Measurements from ENCODE around the gene SPRR4. TPM values are rescaled to one million over a fixed set of nuclear protein-coding genes. Genes with fewer than 3 reads are reported as not detected.

Gene SPRR4
- total and polyA plus RNA-seq, 11 donors, result not detected

DNA sequence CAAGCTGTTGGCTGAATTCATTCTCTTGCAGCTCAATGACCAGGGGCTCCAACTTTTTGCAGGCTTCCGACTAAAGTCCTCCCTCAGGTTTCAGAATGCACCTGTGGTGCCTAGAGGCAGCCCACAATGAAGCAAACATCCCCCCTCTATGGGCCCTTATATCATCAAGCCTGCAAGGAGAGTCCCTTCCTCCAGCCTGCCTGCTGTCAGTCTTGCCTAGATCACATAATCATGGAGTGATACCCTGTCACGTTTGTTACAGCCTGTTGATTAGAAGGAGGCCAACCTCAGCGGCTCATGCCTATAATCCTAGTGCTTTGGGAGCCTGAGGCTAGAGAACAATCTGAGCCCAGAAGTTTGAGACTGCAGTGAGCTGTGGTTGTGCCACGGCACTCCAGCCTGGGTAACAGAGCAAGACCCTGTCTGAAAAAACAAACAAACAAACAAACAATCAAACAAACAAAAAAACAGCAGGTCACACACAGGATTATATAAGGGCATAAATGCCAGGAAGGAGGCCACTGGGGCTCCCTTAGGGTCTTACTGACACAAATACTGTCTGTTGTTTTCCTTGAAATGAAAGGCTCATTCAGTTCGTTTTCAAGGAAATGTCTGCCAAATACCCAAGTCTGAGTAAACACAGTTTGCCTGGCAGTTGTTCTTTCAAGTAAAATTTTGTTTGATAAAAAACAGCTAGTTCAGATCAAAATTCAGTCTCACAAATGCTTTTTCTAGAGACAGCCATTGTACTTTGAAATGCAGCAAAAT lies 26.4 kb downstream of the SPRR4 start:
- Histone ChIP-seq H3K4me3 (no peak overlapping the region), H3K36me3 (no peaks in the 10 kb centered on the region), H3K27me3 (peaks cover 0 to 6% (median 0%) of the 10 kb centered on the region in 9 donors), H3K27ac (no peak overlapping the region), H3K4me1 (no peaks in the 10 kb centered on the region), H3K9me3 (peaks cover 0 to 14% (median 0%) of the 10 kb centered on the region in 12 donors)
- intact Hi-C loops (cut with DNase I), result no loop called here
- no peak for DNase-seq
- no peak for ATAC-seq
- TF ChIP-seq, protein P1, sequence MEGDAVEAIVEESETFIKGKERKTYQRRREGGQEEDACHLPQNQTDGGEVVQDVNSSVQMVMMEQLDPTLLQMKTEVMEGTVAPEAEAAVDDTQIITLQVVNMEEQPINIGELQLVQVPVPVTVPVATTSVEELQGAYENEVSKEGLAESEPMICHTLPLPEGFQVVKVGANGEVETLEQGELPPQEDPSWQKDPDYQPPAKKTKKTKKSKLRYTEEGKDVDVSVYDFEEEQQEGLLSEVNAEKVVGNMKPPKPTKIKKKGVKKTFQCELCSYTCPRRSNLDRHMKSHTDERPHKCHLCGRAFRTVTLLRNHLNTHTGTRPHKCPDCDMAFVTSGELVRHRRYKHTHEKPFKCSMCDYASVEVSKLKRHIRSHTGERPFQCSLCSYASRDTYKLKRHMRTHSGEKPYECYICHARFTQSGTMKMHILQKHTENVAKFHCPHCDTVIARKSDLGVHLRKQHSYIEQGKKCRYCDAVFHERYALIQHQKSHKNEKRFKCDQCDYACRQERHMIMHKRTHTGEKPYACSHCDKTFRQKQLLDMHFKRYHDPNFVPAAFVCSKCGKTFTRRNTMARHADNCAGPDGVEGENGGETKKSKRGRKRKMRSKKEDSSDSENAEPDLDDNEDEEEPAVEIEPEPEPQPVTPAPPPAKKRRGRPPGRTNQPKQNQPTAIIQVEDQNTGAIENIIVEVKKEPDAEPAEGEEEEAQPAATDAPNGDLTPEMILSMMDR (IDR thresholded peaks at IDR 0.05), result no peak
- no peak for TF ChIP-seq POLR2A (IDR thresholded peaks at IDR 0.05)
- WGBS, 4 donors, result 16 to 30% (median 22%) methylated on average over 5 of the region's 5 CpGs

DNA sequence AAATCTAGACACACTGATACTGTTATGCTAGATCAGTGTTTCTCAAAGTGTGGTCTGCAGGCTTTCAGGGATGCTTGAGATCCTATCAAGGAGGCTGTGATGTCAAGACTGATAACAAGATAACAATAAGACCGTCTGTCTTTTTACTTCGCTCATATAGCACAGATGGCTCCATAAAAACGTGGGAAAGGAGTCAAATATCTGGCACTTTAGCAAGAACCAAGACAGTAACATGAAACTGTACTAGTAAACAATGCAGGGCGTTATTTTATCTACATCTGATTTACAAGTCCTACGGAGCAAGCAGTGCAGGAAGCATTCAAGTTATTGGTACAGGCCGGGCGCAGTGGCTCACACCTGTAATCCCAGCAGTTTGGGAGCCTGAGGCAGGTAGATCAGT lies 27.5 kb downstream of the SPRR4 start:
- TF ChIP-seq, protein P1 (IDR thresholded peaks at IDR 0.05), result no peak
- TF ChIP-seq POLR2A (IDR thresholded peaks at IDR 0.05), result no peak
- Histone ChIP-seq H3K36me3 (no peaks in the 10 kb centered on the region), H3K27me3 (peaks cover 0 to 6% (median 0%) of the 10 kb centered on the region in 9 donors), H3K4me1 (no peaks in the 10 kb centered on the region), H3K9me3 (peaks cover 0 to 14% (median 0%) of the 10 kb centered on the region in 12 donors), H3K27ac (no peak overlapping the region), H3K4me3 (no peak overlapping the region)
- intact Hi-C loops (cut with DNase I), result no loop called here
- DNase-seq, result no peak
- ATAC-seq, result no peak
- WGBS, 4 donors, result 40 to 44% (median 43%) methylated on average over 7 of the region's 7 CpGs

DNA sequence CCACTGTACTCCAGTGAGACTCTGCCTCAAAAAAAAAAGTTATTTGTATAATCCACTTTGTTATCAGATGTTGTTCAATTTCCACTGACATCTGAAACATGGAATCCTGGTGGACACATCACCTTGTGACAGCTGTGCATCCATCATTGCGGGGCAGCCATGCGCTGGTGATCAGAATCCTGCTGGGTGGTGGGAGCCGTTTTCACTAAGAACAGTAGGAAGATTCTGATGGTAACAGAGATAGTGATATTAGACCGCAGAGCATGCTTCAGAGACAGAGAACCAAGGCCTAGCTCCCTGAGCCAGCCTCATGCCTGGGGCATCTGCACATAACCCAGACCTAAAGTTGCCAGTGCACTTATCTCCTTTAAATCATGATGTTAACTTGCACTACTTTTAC lies 28.0 kb downstream of the SPRR4 start:
- TF ChIP-seq, protein P1 (IDR thresholded peaks at IDR 0.05), result no peak
- no peak for TF ChIP-seq POLR2A (IDR thresholded peaks at IDR 0.05)
- H3K9me3 ChIP-seq, result peaks cover 0 to 14% (median 0%) of the 10 kb centered on the region in 12 donors
- WGBS, 4 donors, result 74 to 82% (median 79%) methylated on average over 4 of the region's 4 CpGs
- no peak for ATAC-seq
- no peak for DNase-seq
- peaks cover 0 to 6% (median 0%) of the 10 kb centered on the region in 9 donors for H3K27me3 ChIP-seq
- intact Hi-C loops (cut with DNase I), result no loop called here
- no peaks in the 10 kb centered on the region for H3K36me3 ChIP-seq
- no peak overlapping the region for H3K4me3 ChIP-seq
- no peak overlapping the region for H3K27ac ChIP-seq
- H3K4me1 ChIP-seq, result no peaks in the 10 kb centered on the region

DNA sequence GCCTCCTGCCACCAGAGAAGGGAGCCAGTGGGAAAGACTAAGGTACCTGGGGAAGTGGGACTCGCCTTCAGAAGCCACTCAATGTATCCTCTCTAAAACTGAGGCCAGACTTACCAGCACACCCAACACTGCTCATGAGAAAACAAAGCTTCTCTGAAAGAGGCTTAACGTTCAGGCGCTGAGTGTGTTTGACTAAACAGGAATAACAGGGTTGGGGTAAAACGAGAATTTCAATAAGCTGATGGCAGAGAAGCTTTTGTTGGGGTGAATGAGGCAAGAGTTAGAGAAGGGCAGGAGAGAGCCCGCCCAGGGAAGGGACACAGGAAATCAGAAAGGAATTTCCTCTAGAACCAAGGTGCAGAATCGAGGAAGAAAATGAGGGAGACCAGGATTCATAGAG lies 29.4 kb downstream of the SPRR4 start:
- Histone ChIP-seq H3K4me1 (no peaks in the 10 kb centered on the region), H3K27ac (no peak overlapping the region), H3K9me3 (peaks cover 0 to 9% (median 0%) of the 10 kb centered on the region in 12 donors), H3K27me3 (peaks cover 0 to 6% (median 0%) of the 10 kb centered on the region in 9 donors), H3K4me3 (no peak overlapping the region), H3K36me3 (no peaks in the 10 kb centered on the region)
- WGBS, 4 donors, result 63 to 69% (median 68%) methylated on average over 6 of the region's 6 CpGs
- intact Hi-C loops (cut with DNase I), result no loop called here
- TF ChIP-seq, protein P1 (IDR thresholded peaks at IDR 0.05), result no peak
- no peak for TF ChIP-seq POLR2A (IDR thresholded peaks at IDR 0.05)
- DNase-seq, result no peak
- no peak for ATAC-seq
